ENCODE measurements around the gene PAX5.

GRCh38 chr9:36834736-36835135, 199.3 kb downstream of the PAX5 start:
- no peak for TF ChIP-seq CTCF (IDR thresholded peaks at IDR 0.05)
- no peak for TF ChIP-seq POLR2A (IDR thresholded peaks at IDR 0.05)
